ENCODE data around the gene GPR153. TPM values are rescaled to one million over a fixed set of nuclear protein-coding genes. Genes with fewer than 3 reads are reported as not detected.

The GPR153 gene
- total and polyA plus RNA-seq, 2 of the 13 experiments (the other 11 are each of a cell fraction or from before 2014, with no cell fraction given): 0.22 to 0.31 TPM

GRCh38 chr1:6262555-6263420, 1.9 kb upstream of the GPR153 start:
- peaks cover 35% of the 10 kb centered on the region for H3K4me1 ChIP-seq (ENCODE audit: insufficient read depth, low read length)
- no peaks in the 10 kb centered on the region for H4K20me1 ChIP-seq (ENCODE audit: insufficient read depth, low read length)
- H3K36me3 ChIP-seq (replicated peaks in 1 of 2; ENCODE audit: control insufficient read depth in 1 of 2, insufficient read depth in 2 of 2, low read length in 2 of 2): no peaks in the 10 kb centered on the region
- in situ Hi-C loops (cut with HindIII; ENCODE audit: extremely low pct_ligation_motif_present, low pct_unique_long_range_greater_than_20kb) (no loop called here), intact Hi-C loops (cut with micrococcal nuclease; ENCODE audit: unreplicated experiment) (no loop called here)
- DNase-seq (ENCODE audit: low spot score) (no peak), ATAC-seq (no peak), FAIRE-seq (no peak)
- H3K79me2 ChIP-seq (ENCODE audit: insufficient read depth, low read length): no peaks in the 10 kb centered on the region
- H3K4me2 ChIP-seq (ENCODE audit: low read depth, low read length): no peak overlapping the region
- no peak overlapping the region for H3K4me3 ChIP-seq (replicated peaks in 1 of 3; ENCODE audit: insufficient read depth in 1 of 3, low read depth in 2 of 3, low read length in 3 of 3)
- no peak for TF ChIP-seq ZFX (CRISPR knock-in tag; IDR thresholded peaks at IDR 0.05; ENCODE audit: low read depth)
- TF ChIP-seq AGO2 (optimal IDR thresholded peaks at IDR 0.05; ENCODE audit: low read depth, low read length): peak; percentile 57
- H3K27ac ChIP-seq (ENCODE audit: extremely low read length, insufficient read depth, low read length): no peak overlapping the region
- ChIA-PET POLR2A (no interaction called here), CTCF (ENCODE audit: low intra/inter-chr PET ratio, low total read pairs) (no interaction called here)
- H3K27me3 ChIP-seq (ENCODE audit: control insufficient read depth in 1 of 2, insufficient read depth in 2 of 2, low read length in 2 of 2): peaks cover 0 to 7% of the 10 kb centered on the region in 2 experiments; a peak in 4 of 5 replicates
- H2AFZ ChIP-seq (ENCODE audit: low read length): no peak overlapping the region
- no peaks in the 10 kb centered on the region for H3K9me3 ChIP-seq (ENCODE audit: low read length)
- WGBS (ENCODE audit: low lambda C conversion rate): 92% methylated on average over 5 of the region's 25 CpGs
- no TSS peak for BruUV-seq (replicated peaks)
- H3K9ac ChIP-seq (ENCODE audit: insufficient read depth, low read depth, low read length): no peak overlapping the region

GRCh38 chr1:6261615-6261995, 707 bp upstream of the GPR153 start:
- ATAC-seq (peak; percentile 4), DNase-seq (ENCODE audit: low spot score) (no peak), FAIRE-seq (no peak)
- ChIA-PET CTCF (ENCODE audit: low intra/inter-chr PET ratio, low total read pairs) (no interaction called here), POLR2A (no interaction called here)
- Histone ChIP-seq H3K9ac (ENCODE audit: insufficient read depth, low read depth, low read length) (no peak overlapping the region), H3K27me3 (ENCODE audit: control insufficient read depth in 1 of 2, insufficient read depth in 2 of 2, low read length in 2 of 2) (peaks cover 0 to 7% of the 10 kb centered on the region in 2 experiments; a peak in 4 of 5 replicates), H4K20me1 (ENCODE audit: insufficient read depth, low read length) (no peaks in the 10 kb centered on the region), H2AFZ (ENCODE audit: low read length) (no peak overlapping the region), H3K27ac (ENCODE audit: extremely low read length, insufficient read depth, low read length) (no peak overlapping the region), H3K4me3 (replicated peaks in 1 of 3; ENCODE audit: insufficient read depth in 1 of 3, low read depth in 2 of 3, low read length in 3 of 3) (peak overlapping the region; percentile 37 to 68 (median 45); a peak in 3 of 6 replicates), H3K36me3 (replicated peaks in 1 of 2; ENCODE audit: control insufficient read depth in 1 of 2, insufficient read depth in 2 of 2, low read length in 2 of 2) (no peaks in the 10 kb centered on the region), H3K9me3 (ENCODE audit: low read length) (no peaks in the 10 kb centered on the region), H3K4me1 (ENCODE audit: insufficient read depth, low read length) (peaks cover 35% of the 10 kb centered on the region), H3K4me2 (ENCODE audit: low read depth, low read length) (peak overlapping the region; percentile 63), H3K79me2 (ENCODE audit: insufficient read depth, low read length) (no peaks in the 10 kb centered on the region)
- no TSS peak for BruUV-seq (replicated peaks)
- TF ChIP-seq PCBP1 (IDR thresholded peaks at IDR 0.05; ENCODE audit: borderline replicate concordance, low read depth, low read length) (peak; percentile 68; the same call in 1 of the 2 replicates), ZNF576 (CRISPR knock-in tag; IDR thresholded peaks at IDR 0.05) (no peak), ZSCAN31 (CRISPR knock-in tag; IDR thresholded peaks at IDR 0.05; ENCODE audit: low read depth) (no peak), HNRNPUL1 (IDR thresholded peaks at IDR 0.05; ENCODE audit: low read depth, low read length) (no peak)
- in situ Hi-C loops (cut with HindIII; ENCODE audit: extremely low pct_ligation_motif_present, low pct_unique_long_range_greater_than_20kb) (no loop called here), intact Hi-C loops (cut with micrococcal nuclease; ENCODE audit: unreplicated experiment) (no loop called here)
- 11% methylated on average over 8 of the region's 15 CpGs for WGBS (ENCODE audit: low lambda C conversion rate)

All from HepG2 (cell line).